Measurements from ENCODE around the gene MICAL2.

MICAL2 gene

DNA sequence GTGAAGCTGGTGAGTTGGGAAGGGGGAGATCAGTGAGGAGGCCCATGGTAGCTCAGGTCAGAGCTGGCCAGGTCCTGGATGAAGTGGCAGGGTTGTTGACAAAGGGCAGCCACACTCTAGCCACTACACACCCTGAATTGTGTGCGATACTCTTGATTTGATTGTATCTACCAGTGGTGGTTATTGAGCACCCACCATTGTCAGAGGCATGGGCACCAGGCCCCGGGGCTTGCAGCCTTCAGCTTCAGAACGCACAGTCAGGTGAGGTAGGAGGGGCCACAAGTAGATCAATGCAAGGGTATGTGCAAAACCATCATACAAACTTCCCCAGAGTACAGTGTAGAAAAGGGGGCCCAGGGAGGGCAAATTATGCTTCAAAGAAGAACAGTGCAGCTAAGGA, 38.1 kb downstream of the MICAL2 start:
- intact Hi-C loops (cut with DNase I): no loop called here
- DNase-seq: no peak

DNA sequence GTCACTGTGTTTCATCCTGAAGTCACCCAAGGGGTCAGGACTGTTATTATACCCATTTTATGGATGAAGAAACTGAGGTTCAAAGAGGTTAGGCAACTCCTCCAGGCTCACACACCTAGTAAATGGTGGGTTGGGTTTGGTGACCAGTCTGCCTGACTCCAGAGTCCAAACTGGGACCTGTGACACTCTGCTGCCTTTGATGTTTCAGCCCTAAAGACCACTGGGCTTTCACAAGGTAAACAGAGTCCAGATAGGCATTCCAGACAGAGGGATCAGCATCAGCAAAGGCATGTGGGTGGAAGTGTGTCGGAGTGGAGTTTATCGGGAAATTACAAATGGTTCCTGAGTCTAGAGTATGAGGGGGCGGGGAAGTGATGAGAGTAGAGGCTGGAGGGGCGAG, 38.5 kb downstream of the MICAL2 start:
- DNase-seq: no peak
- intact Hi-C loops (cut with DNase I): no loop called here

DNA sequence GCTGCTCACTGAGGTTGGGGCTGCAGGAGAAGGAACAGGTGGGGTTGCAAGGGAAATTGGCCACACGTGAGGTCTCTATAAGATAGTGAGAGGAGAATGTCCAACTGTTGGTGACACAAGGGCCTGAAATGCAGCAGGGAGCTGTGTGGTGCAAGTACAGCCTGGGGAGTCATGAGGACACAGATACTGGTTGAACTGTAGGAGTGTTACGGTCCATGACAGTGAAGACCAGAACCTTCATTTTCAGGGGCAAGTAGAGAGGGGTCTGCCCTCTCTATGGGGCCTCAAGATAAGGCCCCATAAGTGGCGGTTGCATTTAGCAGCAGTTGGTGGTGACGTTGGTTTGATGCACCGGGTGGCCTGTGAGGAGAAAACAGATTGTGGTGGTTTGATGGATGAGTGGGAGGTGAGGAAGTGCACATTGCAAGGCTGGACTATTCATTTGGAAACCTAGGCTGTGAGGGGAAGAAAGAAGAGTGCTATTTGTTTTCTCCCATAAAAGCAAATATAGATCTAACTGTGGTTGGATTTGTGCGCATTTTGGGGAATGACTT, 39.4 kb downstream of the MICAL2 start:
- DNase-seq: peak in 1 of 10 donors; percentile 48
- intact Hi-C loops (cut with DNase I): no loop called here

DNA sequence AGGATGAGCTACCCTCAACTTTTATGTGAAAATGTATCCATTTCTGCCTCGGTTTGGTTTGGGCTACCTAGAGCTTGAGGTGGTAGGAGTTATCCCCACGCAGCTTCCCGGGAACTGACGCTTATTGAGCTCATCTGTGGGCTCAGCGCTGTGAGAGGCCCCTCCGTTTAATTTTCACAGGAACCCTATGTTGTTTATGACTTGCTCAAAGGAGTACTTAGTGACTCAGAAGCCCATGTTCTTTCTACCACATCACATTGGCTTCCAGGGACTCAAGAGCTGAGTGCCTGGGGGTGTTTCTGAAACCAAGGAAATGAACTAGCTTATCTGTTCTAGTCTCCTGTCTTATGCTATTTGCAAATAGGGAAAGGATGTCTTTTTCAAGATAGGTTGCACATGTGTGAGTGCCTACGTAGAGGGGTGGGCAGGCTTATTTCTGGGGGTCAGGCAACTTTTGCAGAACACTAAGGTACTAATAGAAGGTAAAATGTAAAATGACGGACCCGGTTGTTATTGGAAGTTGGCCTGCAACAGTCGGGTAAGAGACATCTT, 40.5 kb downstream of the MICAL2 start:
- peak in 4 of 10 donors; percentile 51 to 92 (median 75) for DNase-seq
- intact Hi-C loops (cut with DNase I): no loop called here

DNA sequence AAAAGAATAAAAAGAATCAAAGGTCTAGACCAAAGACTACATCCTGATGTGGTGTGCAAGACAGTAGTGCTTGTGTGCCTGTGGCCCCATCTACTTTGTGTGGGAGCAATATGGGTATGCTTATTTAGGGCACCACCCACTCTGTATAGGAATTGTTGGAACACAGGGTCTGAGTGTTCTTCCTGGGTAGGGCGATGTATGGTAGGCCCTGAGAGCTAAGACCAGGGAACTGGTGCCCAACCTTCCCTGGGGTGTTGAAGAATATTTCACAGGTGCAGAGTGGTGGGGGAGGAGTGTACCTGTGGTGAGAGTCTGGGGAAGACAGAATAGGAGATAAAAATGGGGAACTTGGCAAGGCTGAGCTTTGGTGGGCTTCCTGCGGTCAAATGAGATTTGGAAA, 41.9 kb downstream of the MICAL2 start:
- intact Hi-C loops (cut with DNase I): no loop called here

DNA sequence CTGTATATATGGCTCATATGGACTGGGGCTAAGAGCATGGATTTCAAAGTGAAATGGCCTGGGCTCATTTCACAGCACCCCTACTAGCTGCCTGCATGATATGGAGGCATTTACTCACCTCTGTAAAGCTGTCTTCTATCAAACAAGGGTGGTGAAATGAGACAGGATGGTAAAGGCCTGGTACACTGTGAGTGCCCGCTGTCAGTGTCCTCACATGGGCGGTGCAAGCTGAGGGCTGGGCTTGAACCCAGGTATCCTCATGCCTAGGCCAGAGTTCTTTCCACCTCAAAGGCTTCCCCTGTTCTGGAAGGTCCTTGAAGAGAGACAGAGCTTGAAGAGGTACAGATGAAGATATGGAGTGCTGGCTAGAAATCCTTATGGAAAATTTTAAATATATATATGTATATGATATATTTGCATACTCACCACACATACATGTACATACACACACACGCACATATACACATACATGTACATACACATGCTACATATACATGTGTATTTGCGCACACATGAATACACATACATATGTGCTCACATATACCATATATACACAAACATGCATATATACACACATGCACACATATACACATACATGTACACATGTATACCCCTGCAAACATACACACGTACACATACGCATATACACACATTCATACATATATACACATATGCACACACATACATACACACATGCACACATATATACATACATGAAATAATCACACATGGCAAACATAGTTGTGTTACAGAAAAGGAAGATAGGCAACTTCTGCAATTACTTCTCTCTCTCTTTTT, 44.7 kb downstream of the MICAL2 start:
- no peak for DNase-seq
- intact Hi-C loops (cut with DNase I): no loop called here

More for the DNA sequence above, 41.9 kb downstream of the MICAL2 start:
- DNase-seq: no peak

DNA sequence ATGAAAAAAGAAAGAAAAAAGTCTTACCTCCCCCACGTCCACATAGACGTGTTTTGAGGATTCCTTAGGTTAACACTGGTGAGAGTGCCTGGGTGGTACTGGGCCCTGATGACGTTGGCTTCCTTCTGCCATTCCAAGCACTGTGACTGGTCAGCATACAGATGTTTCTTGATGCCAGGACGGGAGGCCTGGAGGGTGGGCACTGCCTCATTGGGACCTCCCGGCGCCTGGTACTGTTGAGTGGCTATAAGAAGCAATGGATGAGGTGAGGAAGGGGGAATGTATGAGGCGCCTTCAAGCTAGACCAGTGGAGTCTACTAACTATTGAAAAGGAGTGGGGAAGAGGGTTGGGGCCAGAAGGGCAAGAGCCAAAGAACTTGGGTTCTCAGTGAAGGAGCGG, 45.3 kb downstream of the MICAL2 start:
- no peak for DNase-seq
- intact Hi-C loops (cut with DNase I): no loop called here

DNA sequence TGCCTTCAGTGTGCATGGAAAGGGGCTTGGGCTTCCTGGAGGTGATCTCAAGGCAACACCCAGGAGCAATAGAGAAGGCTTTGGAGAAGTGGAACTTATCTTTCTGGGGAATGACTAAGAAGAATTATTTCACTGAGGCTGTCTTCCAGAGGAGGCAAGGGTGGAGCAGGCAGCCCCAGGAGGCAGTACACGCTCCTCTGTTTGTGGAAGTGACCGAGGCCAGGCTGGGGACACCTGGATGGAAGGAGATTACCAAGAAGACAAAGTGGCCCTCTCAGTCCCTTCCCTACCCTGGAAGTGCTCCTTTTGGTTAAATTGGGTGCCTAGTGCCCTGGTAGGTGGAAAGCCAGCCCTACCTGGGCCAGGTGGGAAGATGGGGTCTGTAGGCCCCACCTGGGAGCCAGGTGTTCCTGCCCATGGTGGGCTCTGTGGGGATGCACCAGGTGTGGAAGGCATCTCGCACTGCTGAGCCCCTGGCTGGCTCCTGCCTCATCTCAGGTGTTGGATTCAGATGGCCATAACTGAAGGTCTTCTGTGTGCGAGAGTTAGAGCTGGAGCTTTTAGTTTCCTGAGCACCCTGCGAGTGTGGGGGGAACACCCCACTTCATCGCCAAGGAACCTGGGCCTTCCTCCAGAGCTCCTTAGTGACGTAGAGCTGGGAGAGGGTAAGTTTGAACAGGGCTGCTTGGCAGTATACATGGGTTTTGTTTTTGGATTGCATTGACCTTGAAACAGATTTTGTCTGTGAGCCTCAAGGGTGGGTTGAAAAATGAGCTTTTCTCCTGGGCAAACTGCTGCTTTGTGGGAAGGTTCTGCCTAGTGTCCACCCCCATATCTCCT, 46.1 kb downstream of the MICAL2 start:
- no peak for DNase-seq
- intact Hi-C loops (cut with DNase I): no loop called here

DNA sequence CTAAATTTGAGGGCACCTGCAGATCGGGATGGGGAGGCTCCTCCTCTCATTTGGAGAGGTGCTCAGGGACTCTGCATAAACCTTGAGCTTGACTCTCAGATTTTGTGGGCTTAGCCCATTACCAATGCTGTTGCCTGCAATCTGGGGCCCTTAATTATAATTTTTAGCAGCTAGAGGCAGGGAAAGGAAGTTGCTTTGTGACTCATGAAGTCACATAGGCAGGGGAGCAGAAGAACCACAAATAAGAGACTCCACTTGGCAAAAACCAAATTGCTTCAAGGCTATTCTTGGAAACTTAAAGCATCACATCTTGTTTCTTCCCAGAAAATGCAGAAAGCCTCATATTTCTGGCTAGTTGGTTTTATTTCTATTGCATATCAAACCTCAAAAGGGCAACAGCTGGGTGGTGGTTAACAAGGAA, 46.9 kb downstream of the MICAL2 start:
- intact Hi-C loops (cut with DNase I): no loop called here

DNA sequence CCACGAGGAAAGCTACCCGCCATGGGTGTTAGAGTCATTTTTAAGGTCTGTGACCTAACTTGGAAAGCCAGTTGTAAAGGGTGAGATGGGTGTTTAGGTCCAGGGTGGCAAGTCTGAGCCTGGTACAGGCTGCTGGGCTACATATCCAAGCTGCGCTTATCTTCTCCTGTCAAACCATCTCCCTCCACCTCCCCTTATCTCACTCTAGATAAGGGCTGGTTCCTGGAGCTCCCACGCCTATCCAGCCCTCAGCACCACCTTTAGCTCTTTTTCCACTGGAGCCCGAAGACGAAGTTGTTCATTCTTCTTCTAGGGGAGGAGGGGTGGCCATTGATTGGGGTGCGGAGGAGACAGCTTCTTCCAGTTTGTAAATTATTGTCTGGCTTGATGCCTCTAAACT, 48.5 kb downstream of the MICAL2 start:
- intact Hi-C loops (cut with DNase I): no loop called here
- DNase-seq: no peak

More for the DNA sequence above, 46.9 kb downstream of the MICAL2 start:
- no peak for DNase-seq

DNA sequence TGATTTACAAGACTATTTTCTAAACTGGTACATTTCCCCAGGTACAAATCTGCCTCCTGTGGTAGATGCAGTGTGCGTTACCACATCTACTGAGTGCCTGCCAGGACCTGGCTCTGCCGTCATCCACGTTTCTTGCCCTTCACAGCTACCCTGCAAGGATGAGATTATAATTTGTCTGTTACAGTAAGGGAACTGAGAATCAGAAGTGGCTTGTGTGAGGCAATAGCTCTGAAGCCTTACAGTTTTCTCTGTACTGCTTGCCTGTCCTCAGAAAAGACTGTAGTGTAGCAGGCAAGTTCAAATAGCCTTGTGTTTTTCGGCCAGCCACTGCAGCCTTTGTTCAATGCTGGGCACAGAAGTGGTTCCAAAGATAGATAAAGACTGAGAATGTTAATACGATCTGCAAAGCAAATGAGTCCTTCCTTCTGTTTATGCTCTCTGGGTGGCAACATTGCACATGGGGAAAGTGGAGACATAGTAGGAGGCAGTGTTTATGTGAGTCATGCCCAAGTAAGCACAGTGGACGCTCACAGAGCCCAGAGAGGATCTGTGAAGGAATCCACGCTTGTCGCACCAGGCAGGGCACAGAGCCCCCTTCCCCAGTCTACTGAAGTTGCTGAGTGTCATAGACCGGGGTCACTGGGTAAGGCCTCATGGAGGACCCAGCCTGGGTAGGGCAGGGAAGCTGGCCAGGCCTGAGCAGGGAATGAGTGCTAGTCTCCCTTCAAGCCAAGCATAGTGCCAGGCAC, 49.1 kb downstream of the MICAL2 start:
- DNase-seq: peak in 3 of 10 donors; percentile 49 to 92 (median 87)
- intact Hi-C loops (cut with DNase I): no loop called here

DNA sequence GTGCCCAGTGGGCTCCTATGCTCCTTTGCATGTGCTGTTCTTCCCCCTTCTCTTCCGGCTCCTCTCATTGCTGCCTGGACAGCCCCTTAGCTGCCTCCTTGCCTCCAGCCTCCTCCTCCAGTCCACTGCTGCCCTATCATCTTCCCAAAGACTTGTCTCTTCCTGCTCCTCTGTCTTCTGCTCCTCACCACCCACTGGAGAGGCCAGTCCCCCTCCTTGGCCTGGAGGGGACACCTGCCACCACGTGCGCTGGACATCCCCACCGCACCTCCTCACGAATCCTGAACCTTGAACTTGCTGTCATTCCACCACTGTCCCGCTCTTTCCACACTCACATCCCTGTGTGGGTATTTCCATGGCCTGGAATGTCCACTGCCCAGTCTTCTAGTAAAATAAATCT, 49.8 kb downstream of the MICAL2 start:
- no peak for DNase-seq
- intact Hi-C loops (cut with DNase I): no loop called here

DNA sequence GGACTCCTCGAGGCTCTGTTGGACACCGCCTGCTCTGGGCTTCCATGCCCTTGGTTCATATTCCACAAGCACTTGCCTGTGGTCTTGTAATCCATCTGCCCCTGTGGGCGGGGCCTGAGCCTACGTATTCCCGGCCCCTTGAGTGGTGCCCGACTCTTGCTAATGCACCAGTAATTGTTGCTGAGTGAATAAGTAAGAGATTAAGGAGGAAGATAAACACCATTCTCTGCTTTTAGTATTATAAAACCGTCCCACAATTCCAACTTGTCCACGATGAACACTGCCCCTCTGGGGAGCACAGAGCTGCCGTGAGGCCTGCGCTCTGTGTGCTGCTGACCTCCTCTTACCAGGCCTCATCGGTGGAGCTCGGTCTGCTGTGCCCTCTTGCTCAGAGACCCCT, 50.3 kb downstream of the MICAL2 start:
- intact Hi-C loops (cut with DNase I): no loop called here
- DNase-seq: no peak

DNA sequence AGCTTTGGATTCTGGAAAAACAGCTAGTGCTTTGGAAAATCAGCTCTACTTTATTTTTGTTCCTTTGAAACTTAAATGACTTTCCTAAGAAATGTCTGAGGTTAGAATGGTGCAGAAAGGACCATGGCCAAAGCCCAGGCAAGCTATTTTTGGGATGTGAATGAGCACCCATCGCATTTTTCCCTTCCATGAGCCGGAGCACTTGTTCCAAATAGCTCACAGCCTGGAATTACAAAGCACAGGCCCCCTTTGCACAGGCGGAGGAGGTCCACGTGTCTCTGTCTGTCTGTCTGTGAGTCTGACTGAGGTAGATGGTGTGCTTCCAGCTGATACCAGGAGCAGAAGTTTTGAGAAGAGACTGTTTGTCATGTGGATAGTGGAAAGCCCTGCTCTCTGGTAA, 50.7 kb downstream of the MICAL2 start:
- no peak for DNase-seq
- intact Hi-C loops (cut with DNase I): no loop called here

DNA sequence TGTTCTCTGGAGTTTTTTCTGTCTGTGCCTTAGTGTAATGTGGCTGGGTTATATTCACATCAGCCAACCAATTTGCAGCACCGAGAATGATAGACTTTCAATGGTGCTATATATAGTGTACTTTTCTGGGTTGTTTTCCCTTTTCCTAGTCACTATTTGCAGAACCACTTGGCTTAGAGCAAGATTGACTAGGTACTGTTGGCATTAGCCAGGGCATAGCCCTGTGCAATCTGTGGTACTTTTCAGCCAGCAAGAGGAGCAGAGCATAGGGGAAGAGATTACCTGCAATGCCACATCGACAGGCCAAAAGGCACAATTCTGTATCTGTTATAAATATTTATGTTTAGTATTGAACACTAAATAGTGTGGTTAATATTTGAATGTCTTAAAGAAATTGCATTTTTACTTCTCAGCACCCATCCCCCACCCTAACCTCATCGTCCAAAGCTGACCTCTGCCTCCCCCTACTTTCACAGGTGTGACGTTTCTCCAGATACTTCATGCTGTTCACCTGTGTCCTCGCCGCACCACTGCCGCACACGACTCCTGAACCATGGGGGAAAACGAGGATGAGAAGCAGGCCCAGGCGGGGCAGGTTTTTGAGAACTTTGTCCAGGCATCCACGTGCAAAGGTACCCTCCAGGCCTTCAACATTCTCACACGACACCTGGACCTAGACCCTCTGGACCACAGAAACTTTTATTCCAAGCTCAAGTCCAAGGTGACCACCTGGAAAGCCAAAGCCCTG, 51.4 kb downstream of the MICAL2 start:
- DNase-seq: no peak
- intact Hi-C loops (cut with DNase I): no loop called here

DNA sequence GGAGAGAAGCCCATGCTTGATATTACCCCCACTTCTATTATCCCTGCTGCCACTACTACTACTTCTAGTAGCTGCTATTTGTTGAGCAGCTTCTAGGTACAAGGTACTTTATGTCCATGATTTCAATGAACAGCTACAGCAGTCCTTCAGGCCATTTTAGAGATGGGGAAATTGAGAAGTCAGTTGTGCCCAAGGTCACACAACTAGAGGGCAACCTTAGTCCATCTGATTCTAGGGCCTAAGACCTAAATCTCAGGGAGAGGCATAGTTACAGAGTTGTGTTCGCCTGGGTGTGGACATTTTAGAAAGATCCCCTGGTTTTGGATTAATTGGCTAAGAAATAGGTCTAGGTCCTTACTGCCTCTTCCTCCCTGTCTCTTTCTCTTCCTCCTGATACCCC, 52.3 kb downstream of the MICAL2 start:
- intact Hi-C loops (cut with DNase I): no loop called here

DNA sequence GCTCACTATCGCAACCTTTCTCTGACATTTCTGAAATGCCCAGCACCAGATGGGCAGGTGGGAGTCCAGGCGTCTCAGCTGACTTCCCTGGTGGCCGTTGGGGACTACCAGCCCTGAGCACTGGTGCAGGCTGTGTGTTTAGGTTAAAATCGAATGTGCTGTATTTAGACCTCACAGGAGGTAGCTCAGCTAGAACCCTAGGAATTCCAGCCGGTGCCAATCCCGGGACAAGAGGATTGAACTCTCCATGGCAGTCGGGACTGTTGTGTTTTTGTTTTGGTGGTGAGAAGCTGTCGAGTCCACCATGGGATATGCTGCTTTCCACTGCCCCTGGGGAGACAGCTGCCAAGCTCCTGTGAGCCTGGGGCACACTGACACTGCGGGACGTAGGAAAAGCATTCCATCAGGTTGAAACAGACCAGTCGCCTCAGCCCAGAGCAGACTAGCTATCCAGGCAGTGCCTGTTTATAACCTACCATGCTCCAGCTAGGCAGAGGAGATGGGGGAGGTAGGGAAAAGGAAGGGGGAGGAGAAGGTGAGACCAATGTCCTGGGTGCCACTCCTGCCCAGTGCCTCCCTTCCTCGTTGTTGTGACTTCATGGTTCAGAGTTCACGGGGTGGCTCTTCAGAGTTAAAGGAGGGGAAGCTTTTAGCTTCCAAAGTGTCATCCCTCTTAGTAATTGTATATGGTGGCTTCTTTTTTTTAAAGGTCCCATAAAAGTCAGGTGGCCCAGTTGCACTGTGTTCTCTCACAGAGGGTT, 53.0 kb downstream of the MICAL2 start:
- intact Hi-C loops (cut with DNase I): no loop called here
- no peak for DNase-seq

More for the DNA sequence above, 52.3 kb downstream of the MICAL2 start:
- DNase-seq: no peak

DNA sequence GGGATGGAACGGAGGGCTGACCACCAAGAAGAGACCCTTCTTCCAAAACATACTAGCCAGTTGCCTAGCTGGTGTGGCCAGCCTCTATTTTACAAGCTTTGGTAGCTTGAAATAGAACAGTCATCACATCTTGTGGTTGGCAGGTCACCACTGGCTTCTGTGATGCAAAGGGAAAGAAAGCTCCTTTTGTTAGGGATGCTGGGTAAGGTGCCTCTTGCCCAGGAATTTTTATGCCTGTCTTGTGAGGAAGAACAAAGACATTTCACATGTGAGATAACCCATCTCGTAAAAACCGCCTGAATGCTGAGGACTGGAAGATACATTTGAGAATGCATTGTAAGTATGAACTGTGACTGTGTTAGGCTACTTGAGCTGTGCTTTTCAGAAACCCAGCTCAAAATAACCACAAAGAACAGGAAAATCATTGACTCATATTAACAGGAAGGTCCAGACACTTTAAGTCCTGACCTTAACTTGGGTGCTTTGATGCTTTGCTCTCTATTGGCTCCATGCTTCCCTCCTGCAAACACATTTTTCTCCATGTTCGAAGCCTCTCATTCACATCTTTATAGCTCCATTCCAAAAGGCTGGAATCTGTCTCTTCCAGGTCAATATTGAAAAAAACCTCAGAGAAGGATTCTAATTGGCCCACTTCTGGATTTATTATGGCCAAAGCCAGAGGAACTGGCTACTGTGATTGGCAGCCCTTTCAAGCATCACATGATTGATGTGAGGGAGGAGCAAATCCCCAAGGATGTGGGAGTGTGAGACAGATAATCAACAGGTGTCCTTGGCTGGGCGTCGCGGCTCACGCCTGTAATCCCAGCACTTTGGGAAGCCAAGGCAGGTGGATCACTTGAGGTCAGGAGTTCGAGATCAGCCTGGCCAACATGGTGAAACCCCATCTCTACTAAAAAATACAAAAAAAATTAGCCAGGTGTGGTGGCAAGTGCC, 53.9 kb downstream of the MICAL2 start:
- intact Hi-C loops (cut with DNase I): no loop called here
- DNase-seq: no peak
